NCI-H446 treated with DMSO at 0.1 percent for 48 hours (cell line): Measurements from ENCODE around the gene DGKA.
"Not testable (repeated sequence)": the region's sequence is repeated elsewhere in the genome, so short reads cannot be mapped to it uniquely, and the experiment has no call there.

Experiments used
- DNase-seq: peaks from one replicate; lab custom pipeline; 2025; lab: John Stamatoyannopoulos, UW

DGKA gene

DNA sequence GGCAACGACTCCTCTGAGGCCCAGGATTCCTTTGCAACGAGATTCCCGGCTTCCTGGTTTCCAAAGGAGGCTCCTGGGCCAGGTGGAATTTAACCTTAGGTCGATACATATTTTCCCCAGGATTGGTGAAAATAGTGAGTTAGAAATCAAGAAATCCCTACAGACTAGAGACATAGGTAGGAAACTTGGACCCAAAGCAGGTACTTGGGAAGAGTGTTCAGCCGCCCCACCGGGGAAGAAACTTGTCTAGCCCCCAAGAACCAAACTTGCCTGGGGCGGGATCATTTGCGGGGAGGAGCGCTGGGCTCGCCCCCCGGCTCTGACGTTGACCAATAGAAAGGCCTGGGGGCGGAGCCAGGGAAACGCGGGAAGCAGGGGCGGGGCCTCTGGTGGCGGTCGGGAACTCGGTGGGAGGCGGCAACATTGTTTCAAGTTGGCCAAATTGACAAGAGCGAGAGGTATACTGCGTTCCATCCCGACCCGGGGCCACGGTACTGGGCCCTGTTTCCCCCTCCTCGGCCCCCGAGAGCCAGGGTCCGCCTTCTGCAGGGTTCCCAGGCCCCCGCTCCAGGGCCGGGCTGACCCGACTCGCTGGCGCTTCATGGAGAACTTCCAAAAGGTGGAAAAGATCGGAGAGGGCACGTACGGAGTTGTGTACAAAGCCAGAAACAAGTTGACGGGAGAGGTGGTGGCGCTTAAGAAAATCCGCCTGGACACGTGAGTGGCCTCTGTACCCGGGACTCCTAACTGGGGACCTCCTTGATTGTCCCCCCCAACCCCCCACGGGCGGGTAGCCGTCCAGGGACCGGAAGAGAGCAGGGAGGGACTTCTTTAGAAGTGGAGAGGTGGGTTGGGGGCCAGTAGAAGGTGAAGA, 35.7 kb downstream of the DGKA start, which contains the start of gene CDK2:
TSS of gene CDK2 (plus strand) at position 423 of the 874 bp plus-strand sequence. CDS start at position 602, 179 bp downstream.
- peak; percentile 65 for DNase-seq

DNA sequence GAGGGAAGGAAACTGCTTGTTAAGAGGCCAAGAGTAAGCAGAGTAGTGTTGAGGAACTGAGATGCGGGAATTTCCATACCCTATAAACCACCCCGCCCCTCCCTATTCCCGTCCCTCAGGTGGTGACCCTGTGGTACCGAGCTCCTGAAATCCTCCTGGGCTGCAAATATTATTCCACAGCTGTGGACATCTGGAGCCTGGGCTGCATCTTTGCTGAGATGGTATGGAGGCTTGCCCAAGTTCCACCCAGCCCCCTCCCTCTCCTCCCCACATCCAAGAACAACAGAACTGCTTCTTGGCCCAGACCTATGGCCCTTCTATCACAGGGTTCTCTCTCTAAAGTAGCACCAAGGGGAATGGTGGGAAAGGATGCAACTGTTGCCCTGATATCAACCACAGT, 38.4 kb downstream of the DGKA start:
- no peak for DNase-seq

DNA sequence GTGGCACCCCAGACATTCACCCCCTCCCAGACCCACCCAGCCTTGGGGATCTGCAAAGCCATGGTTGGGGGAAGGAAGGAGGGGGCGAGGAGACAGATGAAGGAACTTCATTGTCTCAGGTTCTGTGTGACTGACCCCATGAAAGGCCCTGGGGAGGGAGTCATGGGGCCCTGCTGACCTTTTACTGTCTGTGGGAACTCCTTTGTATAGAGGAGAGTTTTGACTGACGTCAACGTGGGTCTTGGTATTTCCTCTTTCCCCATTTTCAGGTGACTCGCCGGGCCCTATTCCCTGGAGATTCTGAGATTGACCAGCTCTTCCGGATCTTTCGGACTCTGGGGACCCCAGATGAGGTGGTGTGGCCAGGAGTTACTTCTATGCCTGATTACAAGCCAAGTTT, 39.8 kb downstream of the DGKA start:
- no peak for DNase-seq

DNA sequence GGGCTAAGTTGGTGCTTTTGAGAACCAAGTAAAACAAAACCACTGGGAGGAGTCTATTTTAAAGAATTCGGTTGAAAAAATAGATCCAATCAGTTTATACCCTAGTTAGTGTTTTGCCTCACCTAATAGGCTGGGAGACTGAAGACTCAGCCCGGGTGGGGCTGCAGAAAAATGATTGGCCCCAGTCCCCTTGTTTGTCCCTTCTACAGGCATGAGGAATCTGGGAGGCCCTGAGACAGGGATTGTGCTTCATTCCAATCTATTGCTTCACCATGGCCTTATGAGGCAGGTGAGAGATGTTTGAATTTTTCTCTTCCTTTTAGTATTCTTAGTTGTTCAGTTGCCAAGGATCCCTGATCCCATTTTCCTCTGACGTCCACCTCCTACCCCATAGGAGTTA, 41.1 kb downstream of the DGKA start:
- no peak for DNase-seq

DNA sequence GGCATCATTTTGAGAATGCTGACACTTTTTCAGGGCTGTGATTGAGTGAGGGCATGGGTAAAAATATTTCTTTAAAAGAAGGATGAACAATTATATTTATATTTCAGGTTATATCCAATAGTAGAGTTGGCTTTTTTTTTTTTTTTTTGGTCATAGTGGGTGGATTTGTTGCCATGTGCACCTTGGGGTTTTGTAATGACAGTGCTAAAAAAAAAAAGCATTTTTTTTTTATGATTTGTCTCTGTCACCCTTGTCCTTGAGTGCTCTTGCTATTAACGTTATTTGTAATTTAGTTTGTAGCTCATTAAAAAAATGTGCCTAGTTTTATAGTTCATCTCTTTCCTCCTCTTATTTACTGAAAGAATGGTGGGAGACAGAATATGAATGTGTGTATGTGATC, 41.5 kb downstream of the DGKA start:
- DNase-seq: no peak

DNA sequence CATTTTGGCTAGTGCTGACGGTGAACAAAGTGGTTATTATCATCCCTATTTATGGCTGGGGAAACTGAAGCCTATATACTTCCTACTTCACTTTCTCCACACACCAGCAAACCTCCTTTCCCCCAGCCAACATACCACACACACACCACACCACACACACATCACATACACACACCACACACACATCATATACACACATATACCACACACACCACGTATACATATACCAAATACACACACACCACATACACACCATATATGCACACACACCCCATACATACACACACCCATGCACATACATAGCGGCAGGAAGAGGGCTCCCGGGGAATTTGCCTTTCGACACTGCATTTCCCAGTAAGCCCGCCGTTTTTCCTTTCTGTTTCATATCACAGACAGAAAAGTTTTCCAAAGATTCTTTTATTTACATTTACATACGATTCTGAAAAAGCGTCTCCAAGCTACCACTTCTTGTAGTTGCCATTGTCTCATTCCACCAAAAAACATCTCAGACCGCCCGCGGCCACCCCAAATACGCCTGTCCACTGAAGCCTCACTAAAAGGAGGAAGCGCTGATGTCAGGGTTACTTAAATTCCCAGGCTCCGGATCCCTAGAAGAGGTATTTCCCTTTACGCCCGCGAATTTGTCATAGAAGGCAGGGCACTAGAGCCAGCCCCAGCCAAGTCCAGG, 42.1 kb downstream of the DGKA start:
- DNase-seq: no peak

DNA sequence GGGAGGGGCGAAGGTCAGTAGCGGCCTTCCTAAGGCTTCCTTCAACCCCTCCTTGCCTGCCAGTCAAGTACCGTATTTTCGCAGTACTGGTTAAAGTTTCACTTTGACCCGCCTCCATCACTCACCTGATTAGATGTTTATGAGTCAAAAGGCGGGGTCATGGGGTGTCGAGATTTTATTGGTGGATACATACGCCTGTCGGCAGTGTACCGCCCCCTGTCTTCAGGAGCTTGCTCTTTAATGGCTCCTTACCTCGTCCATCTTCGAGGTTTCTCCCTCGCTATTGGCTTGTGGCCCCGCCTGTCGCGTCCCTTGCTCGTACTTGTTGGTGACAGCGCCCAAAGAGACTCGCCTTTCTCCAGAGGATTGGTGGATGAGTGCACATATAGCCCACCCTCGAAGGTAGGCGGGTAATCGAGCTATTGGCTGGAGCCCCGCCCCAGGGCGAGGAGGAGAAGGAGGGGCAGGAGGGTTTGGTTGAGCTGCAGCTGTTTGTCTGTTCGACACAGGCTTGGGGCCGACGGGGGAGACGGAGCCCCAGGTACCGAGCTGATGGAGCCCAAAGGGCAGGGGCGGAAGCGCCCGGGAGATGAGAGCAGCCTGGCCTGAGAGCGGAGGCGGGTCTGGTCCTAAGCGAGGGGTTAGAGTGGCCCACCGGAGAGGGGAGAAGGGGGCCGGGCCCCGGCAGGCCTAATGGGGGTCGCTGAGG, 42.8 kb downstream of the DGKA start, which contains the start of gene RAB5B:
TSS of gene RAB5B (plus strand) at position 480 of the 709 bp plus-strand sequence. CDS start 12,883 bp downstream, outside the sequence.
- DNase-seq: peak; percentile 100

DNA sequence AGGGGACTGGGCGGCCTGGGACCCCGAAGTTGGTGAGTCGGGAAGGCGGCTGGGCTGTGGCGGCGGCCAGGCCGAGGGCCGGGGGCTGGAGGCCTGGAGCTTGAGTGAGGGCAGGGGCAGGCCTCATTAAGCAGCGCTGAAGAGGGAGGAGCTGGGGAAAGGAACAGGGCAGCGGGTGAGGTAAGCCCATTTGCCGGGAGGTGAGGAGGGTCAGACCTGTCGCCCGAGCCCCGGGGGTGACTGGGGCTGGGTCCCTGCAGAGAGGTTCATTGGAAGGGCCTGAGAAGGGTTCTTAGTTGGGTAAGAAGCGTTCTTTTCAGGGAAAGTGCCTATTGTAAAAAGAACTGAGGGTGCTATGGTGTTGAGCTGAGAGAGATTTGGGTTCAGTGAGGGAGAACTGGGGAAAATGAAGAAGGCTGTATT, 43.4 kb downstream of the DGKA start:
- no peak for DNase-seq

DNA sequence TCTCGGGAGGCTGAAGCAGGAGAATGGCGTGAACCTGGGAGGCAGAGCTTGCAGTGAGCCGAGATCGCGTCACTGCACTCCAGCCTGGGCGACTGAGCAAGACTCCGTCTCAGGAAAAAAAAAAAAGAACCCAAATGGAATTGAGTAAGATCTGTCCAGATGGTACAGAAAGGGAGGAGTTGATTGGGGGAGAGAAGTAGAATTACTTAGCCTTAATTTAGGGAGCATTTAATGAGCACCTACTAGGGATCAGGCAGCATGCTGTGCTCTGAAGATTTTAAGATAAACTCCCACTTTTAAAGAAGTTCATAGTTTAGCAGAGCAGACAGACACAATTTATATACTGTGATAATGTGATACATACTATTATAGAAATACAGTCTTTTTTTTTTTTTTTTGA, 47.4 kb downstream of the DGKA start:
- no peak for DNase-seq

DNA sequence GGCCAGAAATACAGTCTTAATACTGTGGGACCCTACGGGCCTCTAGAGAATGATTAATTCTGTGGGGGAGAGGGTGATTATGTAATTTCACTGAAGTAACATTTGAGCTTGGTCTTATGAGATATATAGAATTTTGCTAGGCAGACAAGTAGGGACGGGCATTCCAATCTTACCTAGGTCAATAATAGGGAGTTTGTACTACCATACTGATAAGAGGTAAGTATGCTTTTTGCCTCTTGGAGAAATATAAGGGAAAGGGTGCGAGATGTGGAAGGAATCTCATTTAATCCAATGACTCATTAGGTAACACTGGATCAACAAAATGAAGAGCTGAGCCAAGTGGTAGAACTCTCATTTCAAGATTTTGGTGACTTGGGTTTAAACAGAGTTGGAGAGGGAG, 48.1 kb downstream of the DGKA start:
- no peak for DNase-seq

DNA sequence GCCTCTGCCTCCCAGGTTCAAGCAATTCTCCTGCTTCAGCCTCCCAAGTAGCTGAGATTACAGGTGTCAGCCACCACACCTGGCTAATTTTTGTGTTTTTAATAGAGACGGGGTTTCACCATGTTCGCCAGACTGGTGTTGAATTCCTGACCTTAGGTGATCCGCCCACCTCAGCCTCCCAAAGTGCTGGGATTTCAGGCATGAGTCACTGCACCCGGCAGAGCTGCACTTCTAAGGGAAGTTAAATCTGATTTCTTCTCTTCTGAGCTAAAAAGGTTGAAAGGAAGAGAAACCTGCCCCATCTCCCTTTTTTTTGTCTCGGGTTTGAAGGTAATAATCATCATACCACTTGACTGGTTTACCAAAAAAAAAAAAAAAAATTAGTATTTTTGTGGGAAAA, 50.9 kb downstream of the DGKA start:
- DNase-seq: not testable (repeated sequence)

DNA sequence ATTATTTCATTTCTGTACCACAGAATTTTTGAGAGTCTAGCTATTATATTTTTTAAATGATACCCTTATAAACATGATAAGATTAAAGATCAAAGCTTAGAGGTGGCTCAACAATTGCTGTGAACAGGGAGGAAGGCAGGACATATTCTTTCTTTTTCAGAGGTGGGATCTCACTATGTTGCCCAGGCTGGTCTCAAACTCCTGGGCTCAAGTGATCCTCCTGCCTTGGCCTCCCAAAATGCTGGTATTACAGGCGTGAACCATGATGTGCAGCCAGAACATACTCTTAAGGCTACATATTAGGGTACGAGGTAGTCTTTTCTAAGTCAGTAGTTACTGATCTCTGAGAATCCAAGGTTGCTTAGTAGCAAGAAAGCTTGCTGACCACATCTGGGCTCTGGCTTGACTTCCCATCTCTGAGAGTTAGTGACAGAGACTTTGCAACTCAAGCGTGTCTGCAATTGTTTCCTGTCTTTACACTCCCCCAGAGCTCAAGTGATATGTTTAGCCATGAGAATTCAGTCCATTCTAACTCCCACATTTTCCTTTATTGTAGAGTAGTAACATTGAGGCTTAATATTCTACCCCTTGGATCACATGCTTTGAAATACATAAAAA, 51.5 kb downstream of the DGKA start:
- no peak for DNase-seq

DNA sequence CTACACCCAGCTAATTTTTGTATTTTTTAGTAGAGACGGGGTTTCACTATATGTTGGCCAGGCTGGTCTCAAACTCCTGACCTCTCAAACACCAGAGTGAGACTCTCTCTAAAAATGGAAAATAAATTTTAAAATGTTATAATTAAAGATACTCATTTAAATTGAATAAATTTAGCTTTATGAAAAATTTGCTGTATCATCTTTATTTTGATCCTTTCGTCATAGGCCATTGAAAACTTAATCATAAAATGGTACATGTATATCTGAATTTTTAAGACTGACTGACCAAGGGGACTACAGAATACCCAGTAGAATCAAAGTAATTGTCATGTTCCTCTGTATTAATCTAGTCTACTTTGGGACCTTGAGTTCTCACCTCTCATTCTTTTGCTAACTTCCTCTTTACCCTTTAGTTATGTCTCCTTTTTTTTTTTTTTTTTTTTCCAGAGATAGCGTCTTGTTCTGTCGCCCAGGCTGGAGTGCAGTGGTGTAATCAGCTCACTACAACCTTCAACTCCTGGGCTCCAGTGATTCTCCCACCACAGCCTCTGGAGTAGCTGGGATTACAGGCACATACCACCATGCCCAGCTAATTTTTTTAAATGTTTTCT, 52.4 kb downstream of the DGKA start:
- DNase-seq: no peak

DNA sequence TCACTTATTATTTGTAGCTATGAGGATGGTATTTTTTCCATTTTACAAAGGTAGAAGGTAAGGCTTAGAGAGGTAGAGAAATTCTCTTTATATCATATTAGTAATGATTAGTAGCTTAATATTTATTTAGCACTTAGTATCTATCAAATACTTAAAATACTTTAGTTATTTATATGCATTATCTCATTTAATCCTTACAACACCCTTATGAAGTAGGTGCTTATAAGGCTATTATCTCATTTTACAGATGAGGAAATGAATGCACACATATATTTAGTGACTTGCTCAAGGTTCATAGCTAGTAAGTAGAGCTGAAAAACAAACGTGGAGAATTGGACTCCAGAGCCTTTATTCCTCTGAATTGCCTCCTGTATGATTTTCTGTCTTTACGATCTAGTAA, 53.9 kb downstream of the DGKA start:
- DNase-seq: no peak

DNA sequence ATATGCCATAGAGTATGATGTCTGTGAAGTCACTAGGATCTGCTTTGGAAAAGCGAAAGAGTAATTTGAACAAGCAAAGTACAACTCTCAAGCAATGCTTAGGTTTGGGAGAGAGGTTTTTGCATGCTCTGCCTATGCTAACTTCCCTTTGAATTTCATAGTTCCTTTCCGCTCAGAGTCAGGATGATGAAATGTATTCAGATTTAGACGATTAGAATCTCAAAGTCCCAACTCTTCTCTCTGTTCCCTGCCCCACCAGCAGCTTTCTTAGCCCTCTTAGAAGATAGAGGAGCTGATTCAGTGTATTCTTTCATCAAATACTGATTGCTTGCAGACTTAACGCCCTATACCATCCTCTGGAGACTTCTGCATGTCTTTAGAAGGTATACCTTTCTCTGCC, 54.4 kb downstream of the DGKA start:
- no peak for DNase-seq

DNA sequence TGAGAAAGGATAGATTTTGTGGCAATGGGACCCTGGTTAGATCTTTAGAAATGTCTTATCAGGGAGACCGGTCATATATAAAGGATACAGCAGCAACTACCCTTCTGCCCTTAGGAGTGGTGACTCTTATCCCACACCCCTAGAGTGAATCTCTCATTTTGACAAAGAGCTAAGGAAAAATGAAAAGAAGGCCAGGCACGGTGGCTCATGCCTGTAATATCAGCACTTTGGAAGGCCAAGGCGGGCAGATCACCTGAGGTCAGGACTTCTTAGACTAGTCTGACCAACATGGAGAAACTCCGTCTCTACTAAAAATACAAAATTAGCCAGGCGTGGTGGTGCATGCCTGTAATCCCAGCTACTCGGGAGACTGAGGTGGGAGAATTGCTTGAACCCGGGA, 55.0 kb downstream of the DGKA start:
- not testable (repeated sequence) for DNase-seq

DNA sequence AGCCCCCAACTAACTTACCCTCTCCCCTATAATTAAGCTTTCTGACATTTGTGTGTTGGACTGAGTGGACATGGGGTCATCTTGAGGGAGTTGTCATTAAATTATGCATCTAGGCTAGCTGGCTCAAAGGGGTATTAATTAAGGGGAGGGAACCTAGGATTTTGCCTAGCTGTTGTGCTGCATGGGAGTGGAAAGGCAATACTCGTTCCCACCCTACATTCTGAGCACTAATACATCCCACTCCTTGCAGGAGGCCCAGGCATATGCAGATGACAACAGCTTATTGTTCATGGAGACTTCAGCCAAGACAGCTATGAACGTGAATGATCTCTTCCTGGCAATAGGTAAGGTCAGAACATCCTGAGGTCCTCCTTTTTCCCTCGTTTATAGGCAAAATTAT, 60.1 kb downstream of the DGKA start:
- DNase-seq: no peak

DNA sequence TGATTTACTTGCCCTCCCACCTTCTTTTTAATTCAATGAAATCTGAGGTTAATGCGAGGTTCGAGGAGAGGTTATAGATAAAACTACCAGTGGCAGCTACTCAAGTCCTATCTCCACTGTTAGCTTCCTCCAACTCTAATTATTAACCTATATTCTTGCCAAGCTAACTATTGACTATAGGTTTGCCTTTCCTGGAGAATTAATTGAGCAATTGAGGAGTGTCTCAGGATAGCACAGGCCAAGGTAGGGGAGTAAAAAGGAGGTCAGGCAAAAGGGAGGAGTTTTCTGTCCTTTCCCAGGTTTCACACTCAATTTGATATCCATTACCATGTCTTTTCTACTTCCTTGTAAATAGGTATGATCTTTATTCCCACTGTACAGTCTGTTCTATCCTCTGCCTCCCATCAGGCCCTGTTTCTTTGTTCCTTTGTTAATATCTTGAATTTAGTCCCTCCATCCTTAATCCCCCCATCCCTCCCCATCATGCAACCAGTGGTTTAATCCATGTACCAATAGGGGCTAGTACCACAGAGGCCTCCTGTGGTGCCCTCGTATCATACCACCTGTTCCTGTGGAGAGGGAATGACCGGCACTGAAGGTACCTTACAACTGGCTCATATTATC, 62.4 kb downstream of the DGKA start:
- DNase-seq: no peak

DNA sequence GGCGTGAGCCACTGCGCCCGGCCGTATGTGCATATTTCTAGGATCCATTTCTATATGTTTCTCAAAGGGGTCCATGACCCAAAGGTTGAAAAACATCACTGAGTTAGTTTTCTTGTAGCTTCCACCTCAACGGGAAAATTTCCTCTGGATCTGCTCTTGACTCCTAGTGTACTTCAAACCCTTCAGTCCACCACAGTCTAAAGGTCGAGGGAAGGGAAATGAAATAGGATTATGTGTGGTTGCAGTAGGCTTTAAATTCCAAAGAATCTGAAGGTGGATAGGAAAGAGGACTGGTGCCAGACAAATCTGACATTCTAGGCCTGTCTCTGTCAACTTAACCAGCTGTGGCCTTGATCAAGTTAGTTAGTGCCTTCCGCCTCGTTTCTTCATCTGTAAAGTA, 64.4 kb downstream of the DGKA start:
- no peak for DNase-seq

DNA sequence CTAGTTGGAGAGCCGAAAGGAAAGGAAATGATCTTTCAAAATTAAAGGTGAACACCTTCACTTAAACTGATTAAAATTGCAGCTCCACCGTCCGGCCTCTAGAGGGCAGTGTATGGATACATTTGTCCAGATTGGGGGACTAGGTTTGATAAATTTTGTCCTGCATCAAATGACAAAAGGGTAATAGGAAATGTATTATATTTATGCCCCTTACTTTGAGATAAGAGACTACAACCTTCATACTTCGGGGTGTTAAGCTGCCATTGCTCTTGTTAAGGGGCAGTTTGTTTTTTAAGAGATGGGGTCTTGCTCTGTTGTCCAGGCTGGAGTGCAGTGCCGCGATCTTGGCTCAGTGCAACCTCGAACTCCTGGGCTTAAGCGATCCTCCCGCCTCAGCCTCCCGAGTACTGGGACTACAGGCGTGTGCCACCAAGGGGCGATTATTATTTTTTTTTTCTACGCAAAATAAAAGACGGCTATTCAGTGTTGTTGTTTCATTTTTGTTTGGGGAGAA, 65.3 kb downstream of the DGKA start:
- DNase-seq: peak; percentile 31
